Measurements from ENCODE around the gene BLNK.
"Not testable (repeated sequence)": the region's sequence is repeated elsewhere in the genome, so short reads cannot be mapped to it uniquely, and the experiment has no call there.

Gene BLNK

DNA sequence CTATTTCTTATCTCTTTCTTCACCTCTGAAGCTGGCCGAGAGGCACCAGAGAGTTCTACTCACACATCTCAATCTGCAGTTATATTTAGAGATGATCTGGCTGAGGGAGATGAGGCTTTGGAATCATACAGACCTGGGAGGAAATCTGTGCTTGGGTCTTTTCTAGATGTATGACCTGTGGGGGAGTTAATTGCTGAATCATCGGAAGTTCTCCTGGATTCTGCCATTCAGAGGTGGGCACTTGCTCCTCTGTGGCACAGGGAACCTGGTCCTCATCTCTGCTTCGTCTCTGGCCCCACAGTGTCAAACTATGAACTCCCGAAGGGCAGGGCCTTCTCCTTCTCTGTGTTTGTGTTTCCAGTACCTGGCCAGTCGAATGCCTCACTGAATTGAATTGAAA, 52.5 kb downstream of the BLNK start:
- no peak for DNase-seq

DNA sequence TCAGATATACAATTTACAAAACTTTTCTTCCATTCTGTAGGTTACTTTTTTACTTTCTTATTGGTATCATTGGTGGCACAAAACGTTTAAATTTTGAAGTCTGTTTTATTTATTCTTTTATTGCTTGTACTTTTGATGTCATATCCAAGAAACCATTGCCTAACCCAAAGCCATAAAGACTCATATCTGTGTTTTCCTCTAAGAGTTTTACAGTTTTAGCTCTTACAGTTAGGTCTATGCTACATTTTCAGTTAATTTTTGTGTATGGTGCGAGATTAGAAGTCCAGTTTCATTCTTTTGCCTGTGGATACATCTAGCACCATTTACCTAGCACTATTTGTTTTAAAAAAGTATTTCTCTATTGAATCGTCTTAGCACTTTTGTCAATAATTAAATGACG, 53.7 kb downstream of the BLNK start:
- no peak for DNase-seq

DNA sequence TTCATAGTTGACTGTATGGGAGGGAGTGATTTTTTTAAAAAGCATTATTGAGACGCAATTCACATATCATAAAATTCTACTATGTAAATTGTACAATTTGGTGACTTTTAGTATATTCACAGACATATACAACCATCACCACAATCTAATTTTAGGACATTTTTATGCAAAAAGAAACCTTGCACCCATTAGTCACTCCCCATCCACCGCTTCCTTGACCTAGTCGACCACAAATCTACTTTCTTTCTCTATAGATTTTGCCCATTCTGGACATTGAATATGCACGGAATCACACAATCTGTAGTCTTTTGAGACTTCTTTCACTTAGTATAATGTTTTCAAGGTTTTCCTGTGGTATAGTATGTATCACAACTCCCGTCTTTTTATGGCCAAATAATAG, 54.6 kb downstream of the BLNK start:
- DNase-seq = no peak

DNA sequence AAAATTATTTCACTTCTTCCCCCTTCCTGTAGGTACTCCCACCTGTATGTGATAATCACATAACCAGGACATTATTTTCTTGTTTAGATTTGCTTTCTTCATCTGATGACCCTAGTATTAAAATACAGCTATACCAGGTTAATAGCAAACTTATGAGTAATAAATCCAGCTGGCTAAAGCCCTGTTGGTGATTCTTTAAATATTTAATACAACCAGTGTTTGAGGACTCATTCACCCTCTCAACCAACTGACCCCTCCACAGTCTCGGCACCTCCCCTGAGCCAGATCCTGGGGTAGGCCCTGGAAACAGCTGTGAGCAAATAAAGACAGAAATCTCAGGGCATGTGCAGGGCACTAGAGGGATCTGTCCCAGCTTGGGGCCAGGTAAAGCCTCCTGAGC, 58.5 kb downstream of the BLNK start:
- DNase-seq = no peak

DNA sequence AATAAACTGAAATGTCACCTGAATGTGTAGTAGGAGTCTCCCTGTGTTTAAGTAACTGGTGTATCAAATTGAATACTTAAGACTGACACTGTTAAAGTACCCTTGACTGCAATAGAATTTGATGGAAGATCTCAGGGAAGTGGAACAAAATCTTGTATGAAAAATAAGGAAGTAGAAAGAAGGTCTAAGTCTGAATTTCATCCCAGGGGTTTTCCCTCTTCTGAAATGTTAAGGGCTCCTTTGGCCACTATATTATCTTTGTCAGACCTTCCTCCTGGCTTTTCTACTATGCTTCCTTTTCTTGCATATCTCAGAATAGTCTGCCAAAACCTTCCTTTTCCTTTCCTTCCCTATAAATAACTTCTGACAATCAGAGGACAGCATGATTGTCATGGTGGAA, 59.6 kb downstream of the BLNK start:
- no peak for DNase-seq

DNA sequence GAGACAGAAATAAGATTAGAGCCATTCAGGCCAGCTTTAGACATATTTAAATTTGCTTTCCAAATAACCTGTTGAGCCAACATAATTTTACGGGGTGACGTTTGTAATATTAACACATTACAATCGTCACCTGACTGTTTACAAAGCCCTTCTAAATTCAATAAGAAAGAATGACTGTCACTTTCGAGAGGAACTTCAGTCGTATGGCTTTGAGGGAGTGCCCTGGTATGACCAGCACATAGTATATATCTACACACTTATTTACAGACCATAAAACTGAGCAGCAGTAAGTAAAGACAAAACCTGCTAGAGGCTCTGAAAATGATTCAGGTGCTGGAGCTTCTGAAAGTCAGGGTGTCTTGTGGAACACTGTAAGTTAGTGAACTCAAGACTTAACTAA, 62.4 kb downstream of the BLNK start:
- no peak for DNase-seq

DNA sequence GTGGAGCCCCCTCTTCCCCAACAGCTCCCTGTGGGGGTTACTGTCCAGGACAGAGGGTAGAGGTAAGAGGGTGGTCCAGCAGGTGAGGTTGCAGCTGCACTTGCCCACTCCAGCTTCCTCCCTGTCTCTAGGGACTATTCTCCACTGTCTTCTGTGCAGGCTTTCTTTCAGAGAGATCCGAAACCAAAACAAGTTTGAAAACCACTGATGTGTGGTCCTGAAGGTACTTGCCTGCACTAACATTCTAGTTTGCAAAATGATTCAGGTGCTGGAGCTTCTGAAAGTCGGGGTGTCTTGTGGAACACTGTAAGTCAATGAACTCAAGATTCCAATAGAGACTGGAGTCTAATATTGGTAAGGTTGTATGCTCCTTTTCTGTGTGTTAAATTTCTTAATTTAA, 63.1 kb downstream of the BLNK start:
- no peak for DNase-seq

DNA sequence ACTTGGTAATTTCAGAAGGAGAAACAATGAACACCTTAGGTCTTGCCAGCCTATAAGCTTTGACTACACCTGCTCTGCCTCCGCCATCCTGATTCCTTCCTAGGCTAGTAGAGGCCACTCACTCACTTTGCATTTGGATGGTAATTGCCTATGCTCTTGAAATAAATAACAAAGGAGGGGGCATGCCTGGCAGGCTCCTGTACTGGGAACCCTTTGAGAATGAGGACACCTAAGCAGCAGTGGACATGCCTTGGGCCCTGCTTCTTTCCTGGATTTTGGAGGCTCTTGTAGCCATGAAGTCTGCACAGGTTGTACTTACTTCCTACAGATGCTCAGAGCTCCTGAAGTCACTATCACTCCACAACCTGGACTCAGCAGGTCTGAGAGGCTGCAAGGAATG, 65.8 kb downstream of the BLNK start:
- DNase-seq = no peak

DNA sequence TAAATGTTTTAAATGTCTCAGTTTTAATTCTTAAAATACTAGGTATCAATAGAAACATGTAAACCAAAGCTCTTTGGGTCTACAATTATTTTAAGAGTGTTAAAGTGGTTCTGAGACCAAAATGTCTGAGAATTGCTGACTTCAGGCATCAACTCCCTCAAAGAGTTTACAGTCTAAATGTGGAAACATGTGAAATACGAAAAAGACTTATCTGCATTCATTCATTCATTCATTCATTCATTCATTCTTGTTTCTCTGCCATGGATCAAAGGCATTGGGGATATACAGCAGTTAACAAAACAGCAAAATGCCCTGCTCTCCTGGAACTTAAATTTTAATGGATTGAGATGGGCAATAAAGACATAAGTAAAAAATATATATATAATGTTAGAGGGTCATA, 69.8 kb downstream of the BLNK start:
- no peak for DNase-seq

DNA sequence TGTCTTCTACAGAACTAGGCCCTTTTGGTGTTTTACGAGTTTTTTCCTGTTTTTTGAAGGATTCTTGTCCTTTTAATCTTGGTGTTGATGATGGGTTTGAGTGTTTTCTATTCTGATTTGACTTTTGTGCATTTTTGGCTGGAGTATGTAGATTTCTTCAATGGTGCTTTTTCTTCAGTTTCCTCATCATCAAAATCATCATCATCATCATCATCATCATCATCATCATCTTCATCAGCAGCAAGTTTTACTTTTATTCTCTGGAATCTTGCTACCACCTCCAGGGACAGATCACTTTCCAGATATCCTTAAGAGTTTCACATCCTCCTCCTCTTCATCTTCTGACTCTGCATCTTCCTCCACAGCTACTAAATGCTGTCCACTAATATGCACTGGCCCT, 81.9 kb downstream of the BLNK start:
- DNase-seq = not testable (repeated sequence)

DNA sequence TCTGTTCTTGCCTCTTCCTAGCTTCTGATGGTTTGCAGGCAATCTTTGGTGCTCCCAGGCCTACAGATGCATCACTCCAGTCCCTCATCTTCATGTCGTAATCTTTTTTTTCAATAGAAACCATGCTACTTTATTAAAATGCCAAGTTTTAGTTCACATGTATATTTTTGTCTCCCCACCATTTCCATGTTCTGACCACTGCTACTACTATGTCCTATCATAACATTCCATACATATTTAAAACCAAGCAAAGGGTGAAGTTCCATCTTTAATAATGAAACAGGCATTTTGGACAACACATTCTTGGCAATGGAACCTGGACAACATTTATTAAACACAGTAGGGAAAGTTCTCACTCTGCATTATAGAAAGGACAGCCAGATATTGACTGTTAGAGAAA, 82.5 kb downstream of the BLNK start:
- no peak for DNase-seq

DNA sequence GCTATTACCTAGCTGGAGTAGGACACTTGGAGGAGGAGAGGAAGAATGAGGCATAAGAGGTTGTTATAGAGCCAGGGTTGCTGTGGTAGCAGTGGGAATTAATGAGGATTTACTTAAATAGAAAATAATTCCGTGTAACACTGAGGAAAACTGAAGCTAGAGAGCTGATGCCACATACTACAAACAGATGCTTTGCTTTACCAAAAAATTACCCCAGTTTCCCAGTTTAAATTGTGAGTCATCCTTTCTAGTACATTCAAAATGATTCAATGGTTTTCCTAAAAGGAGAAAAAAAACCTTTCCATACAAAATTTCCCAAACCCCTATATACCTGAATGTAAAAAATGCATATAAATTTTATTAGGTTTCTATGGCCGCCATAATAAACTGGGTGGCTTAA, 82.9 kb downstream of the BLNK start:
- DNase-seq = no peak

DNA sequence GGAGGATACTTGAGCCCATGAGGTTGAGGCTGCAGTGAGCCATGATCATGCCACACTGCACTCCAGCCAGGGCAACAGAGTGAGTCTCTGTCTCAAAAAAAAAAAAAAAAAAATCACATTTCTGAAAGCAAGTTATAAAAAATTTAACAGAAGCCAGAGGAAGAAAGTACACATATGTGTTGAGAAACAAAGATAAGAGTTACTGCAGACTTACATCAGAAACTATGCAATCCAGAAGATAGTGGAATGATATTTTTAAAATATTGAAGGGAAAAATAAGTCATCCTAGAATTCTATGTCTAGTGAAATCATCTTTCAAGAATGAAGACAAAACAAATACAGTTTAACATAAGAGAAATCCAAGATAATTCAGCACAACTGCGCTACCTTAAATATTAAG, 94.4 kb downstream of the BLNK start:
- DNase-seq = no peak

DNA sequence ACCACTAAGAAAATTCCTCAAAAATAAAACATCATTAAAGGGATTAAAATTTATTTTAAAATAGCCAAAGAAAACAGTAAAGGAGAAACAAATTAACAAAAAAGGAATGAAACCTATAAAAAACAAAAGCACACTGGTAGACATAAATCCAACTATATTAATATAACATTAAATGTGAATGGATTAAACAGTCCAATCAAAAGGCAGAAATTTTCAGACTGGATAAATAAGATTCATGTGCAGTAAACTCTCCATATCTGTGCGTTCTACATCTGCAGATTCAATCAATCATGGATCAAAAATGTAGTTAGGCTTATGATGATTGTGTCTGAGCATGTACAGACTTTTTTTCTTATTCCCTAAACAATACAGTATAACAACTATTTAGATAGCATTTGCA, 98.7 kb downstream of the BLNK start:
- no peak for DNase-seq

DNA sequence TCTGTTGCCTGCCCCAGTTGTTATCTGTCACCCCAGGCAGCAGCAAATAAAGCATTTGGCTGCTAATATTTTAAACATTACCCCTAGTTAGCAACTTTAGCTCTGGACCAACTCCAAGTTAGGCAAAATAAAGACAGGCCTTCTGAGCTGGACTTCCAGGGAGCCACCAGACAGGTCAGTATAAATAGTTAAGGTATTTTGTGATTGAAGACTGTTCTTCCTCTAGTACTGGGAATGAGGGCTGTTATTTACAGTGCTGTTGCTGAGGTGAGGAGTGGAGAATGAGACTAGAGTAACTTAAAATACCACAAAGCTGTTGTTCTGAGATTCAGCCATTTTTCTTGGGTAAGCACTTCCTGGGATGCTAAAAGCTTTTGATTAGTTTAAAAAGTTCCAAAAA, 101.1 kb downstream of the BLNK start:
- no peak for DNase-seq

DNA sequence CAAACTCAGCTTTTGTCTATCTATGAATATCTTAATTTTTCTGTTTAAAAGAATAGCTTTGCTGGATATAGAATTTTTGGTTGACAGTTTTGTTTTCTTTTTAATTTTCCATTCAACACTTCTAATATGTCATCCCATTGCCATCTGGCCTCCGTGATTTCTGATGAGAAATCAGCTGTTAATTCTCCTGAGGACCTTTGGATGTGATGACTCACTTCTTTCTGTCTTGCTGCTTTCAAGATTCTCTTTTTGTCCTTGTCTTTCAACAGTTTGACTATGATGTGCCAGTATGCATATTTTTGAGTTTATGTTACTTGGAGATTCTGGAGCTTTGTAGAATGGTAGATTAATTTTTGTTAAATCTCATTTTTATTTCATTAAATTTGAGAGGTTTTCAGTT, 102.8 kb downstream of the BLNK start:
- no peak for DNase-seq

DNA sequence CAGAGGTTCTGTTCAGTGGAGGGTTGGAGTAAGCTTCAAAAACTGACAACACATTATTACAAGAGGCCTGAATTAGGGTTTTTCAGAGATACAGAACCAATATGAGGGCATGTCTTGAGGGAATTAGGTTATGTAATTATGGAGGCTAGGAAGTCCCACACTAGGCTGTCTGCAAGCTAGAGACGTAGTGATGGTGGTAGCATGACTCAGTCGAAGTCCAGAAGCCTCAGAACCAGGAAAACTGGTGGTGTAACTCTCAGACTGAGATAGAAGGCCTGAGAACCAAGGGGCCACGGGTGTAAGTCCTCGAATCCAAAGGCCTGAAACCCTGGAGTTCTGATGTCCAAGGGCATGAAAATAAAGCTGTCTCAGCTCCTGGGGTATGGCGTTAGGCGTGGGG, 105.6 kb downstream of the BLNK start:
- DNase-seq = no peak

DNA sequence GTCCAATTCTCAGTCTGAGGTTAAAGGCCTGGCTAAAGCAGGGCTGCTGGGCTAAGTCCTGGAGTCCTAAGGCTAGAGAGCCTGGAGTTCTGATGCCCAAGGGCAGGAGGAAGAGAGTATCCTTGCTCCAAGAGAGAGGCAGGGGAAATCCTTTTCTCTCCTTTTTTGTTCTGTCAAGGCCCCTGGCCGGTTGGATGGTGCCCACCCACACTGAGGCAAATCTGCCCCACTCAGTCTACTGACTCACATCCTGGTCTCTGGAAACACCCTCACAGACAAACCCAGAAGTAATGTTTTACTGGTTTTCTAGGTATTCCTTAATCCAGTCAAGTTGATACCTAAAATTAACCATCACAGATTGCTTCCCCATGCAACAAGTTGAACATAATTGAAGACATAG, 118.3 kb downstream of the BLNK start:
- DNase-seq = no peak

DNA sequence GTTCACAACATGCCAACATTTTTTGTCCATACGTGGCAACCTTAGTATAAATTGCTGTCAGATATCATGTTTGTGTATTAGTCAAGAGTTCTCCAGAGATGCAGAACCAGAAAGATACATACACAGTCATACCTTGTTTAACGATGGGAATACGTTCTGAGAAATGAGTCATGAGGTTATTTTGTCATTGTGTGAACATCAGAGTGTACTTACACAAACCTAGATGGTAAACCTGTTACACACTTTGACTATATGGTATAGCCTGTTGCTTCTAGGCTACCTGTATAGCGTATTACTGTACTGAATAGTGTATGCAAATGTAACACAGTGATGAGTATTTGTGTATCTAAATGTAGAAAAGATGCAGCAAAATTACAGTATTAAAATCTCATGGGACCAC, 118.9 kb downstream of the BLNK start:
- DNase-seq = no peak

All from NK-92 treated with Interleukin-12 subunit alpha and Interleukin-12 subunit beta, amount 100 ng/mL, for 24 hours (cell line).